ENCODE data around the gene RGPD8. TPM values are rescaled to one million over a fixed set of nuclear protein-coding genes. Genes with fewer than 3 reads are reported as not detected.

Gene RGPD8
- total RNA-seq, 1 experiment from 2014 or later, result 8.1 TPM

GRCh38 chr2:112459372-112459771, 25.9 kb upstream of the RGPD8 start:
- Histone ChIP-seq H2BK5ac (ENCODE audit: insufficient read length, low read length) (no peak overlapping the region), H2BK15ac (ENCODE audit: low read depth, low read length) (no peak overlapping the region), H3K23ac (ENCODE audit: insufficient read length, low read depth, low read length) (no peak overlapping the region), H3K4me2 (ENCODE audit: insufficient read depth, insufficient read length, low read length) (no peak overlapping the region), H4K5ac (ENCODE audit: insufficient read length, low read depth, low read length) (no peak overlapping the region), H3K4me1 (ENCODE audit: insufficient read depth, low read length) (no peaks in the 10 kb centered on the region), H3K27ac (ENCODE audit: insufficient read length, low read depth, low read length) (no peak overlapping the region), H2BK120ac (ENCODE audit: low read depth, low read length, poor library complexity, severe bottlenecking) (no peak overlapping the region), H2BK12ac (ENCODE audit: insufficient read length, low read depth, low read length) (no peak overlapping the region), H3K27me3 (ENCODE audit: insufficient read depth, low read length) (no peaks in the 10 kb centered on the region), H3K9me3 (ENCODE audit: control insufficient read depth, low read depth, low read length) (no peaks in the 10 kb centered on the region), H2AK5ac (ENCODE audit: insufficient read length, low read length) (no peak overlapping the region), H3T11ph (ENCODE audit: low read length) (no peak overlapping the region), H3K79me1 (ENCODE audit: insufficient read depth, low read depth, low read length, poor library complexity, severe bottlenecking) (no peaks in the 10 kb centered on the region), H3K4ac (ENCODE audit: low read depth, low read length) (no peak overlapping the region), H3K23me2 (ENCODE audit: insufficient read length, low read depth, low read length, poor library complexity, severe bottlenecking) (no peaks in the 10 kb centered on the region), H3K56ac (ENCODE audit: insufficient read length, low read depth, low read length) (no peak overlapping the region), H3K9ac (ENCODE audit: extremely low read depth, insufficient read length, low read length) (no peak overlapping the region), H3K14ac (ENCODE audit: insufficient read depth, low read length) (no peak overlapping the region), H4K91ac (ENCODE audit: insufficient read length, low read depth, low read length) (no peak overlapping the region), H3K18ac (ENCODE audit: insufficient read length, low read depth, low read length) (no peak overlapping the region), H2BK20ac (ENCODE audit: low read depth, low read length, poor library complexity, severe bottlenecking) (no peak overlapping the region), H4K20me1 (ENCODE audit: control insufficient read depth, insufficient read depth, insufficient read length) (no peaks in the 10 kb centered on the region), H2AFZ (ENCODE audit: low read length) (no peak overlapping the region), H3K79me2 (ENCODE audit: insufficient read depth, low read length) (no peaks in the 10 kb centered on the region; the same call in 1 of the 2 replicates), H4K8ac (replicated peaks; ENCODE audit: insufficient read length, low read depth, low read length) (no peak overlapping the region)
- H3K4me3 Mint-ChIP-seq, result no peak overlapping the region
- peaks cover 5% of the 10 kb centered on the region for H3K27me3 Mint-ChIP-seq (ENCODE audit: low read depth)
- no peaks in the 10 kb centered on the region; a peak in 1 of 5 replicates for H3K9me3 Mint-ChIP-seq
- peaks cover 4% of the 10 kb centered on the region in 2 experiments; a peak in 3 of 4 replicates for H3K4me1 Mint-ChIP-seq
- no CpG with 5 or more reads among the region's 1 CpG for WGBS (ENCODE audit: extremely low coverage, insufficient read length, low lambda C conversion rate)
- 0 out of 7 replicates have a peak overlapping the region, but pooled peaks of 1 of the 3 experiments have one; percentile 3 for H3K27ac Mint-ChIP-seq
- TF ChIP-seq CTCF (conservative IDR thresholded peaks at IDR 0.05), result no peak
- no peaks in the 10 kb centered on the region for H3K36me3 Mint-ChIP-seq (ENCODE audit: insufficient read depth in 1 of 3, low read depth in 3 of 3)
- no peak for DNase-seq

Data from H9 (cell line).